ENCODE measurements around the gene HSD17B1. TPM values are rescaled to one million over a fixed set of nuclear protein-coding genes. Genes with fewer than 3 reads are reported as not detected.

The HSD17B1 gene
- total and polyA plus RNA-seq, 2 donors (not counting 3 experiments of a cell fraction or from before 2014, with no cell fraction given), result 0.22 to 1.0 TPM

GRCh38 chr17:42509409-42509808 lies 43.3 kb upstream of the HSD17B1 start:
- peaks cover 11% of the 10 kb centered on the region for H3K4me1 ChIP-seq (ENCODE audit: control insufficient read depth, extremely low read depth, insufficient read depth, low read length)
- FAIRE-seq, result no peak
- BruUV-seq (replicated peaks), result no TSS peak
- H4K20me1 ChIP-seq (replicated peaks; ENCODE audit: control insufficient read depth, extremely low read depth, insufficient read depth, low read length), result no peaks in the 10 kb centered on the region
- no peak overlapping the region for H2AFZ ChIP-seq (ENCODE audit: low read depth, low read length)
- TF ChIP-seq, protein P1, sequence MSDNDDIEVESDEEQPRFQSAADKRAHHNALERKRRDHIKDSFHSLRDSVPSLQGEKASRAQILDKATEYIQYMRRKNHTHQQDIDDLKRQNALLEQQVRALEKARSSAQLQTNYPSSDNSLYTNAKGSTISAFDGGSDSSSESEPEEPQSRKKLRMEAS (IDR thresholded peaks at IDR 0.05; ENCODE audit: insufficient read depth, insufficient read length), result no peak
- TF ChIP-seq FOS (IDR thresholded peaks at IDR 0.05; ENCODE audit: borderline replicate concordance, insufficient read depth, low read length) (no peak), CTCF (IDR thresholded peaks at IDR 0.05; ENCODE audit: extremely low read depth in 1 of 2, insufficient read depth in 1 of 2, low read depth in 1 of 2, low read length in 2 of 2) (no peak), JUN (IDR thresholded peaks at IDR 0.05; ENCODE audit: borderline replicate concordance, insufficient read depth, insufficient read length, low read depth) (no peak), EZH2 (IDR thresholded peaks at IDR 0.05; ENCODE audit: borderline replicate concordance, low read depth, low read length, severe bottlenecking) (no peak), POLR2AphosphoS5 (IDR thresholded peaks at IDR 0.05; ENCODE audit: insufficient read depth, low read depth, low read length) (no peak), POLR2A (IDR thresholded peaks at IDR 0.05; ENCODE audit: low read depth, low read length) (no peak), GATA2 (IDR thresholded peaks at IDR 0.05; ENCODE audit: insufficient read depth, insufficient read length, low read depth, low read length) (no peak), MYC (IDR thresholded peaks at IDR 0.05; ENCODE audit: low read depth, low read length) (no peak)
- ChIA-PET CTCF (interaction anchor here (0.8 to 2.9 kb wide), 4 partner anchors 11 to 103 kb away, joined by 3 to 14 read pairs (median 5); no protein-coding TSS in a partner anchor), POLR2A (interaction anchor here (0.9 kb wide), 1 partner anchor 86 kb away, joined by 5 read pairs; the partner anchor contains the start of gene CAVIN1)
- dilution Hi-C loops (cut with MboI; ENCODE audit: extremely low pct_ligation_motif_present, low sequenced_read_pairs), result loop anchor here (25.0 kb wide), 1 partner anchor 172 kb away; no protein-coding TSS in a partner anchor
- no peak overlapping the region for H3K4me3 ChIP-seq (replicated peaks in 1 of 3; ENCODE audit: insufficient read depth in 1 of 3, low read depth in 1 of 3, low read length in 3 of 3)
- H3K27me3 ChIP-seq (ENCODE audit: control insufficient read depth in 2 of 2, insufficient read depth in 2 of 2, low read length in 2 of 2), result no peaks in the 10 kb centered on the region
- H3K4me2 ChIP-seq (ENCODE audit: insufficient read depth, low read length), result no peak overlapping the region
- no peak for DNase-seq (ENCODE audit: low read depth, low spot score)
- H3K9me1 ChIP-seq (replicated peaks; ENCODE audit: control insufficient read depth, extremely low read depth, insufficient read depth, low read length), result no peaks in the 10 kb centered on the region
- intact Hi-C loops (cut with micrococcal nuclease), result no loop called here
- no peak overlapping the region for H3K9ac ChIP-seq (replicated peaks; ENCODE audit: extremely low read depth, insufficient read depth, low read length)
- no peaks in the 10 kb centered on the region for H3K79me2 ChIP-seq (ENCODE audit: control insufficient read depth, insufficient read depth, low read length)
- no peaks in the 10 kb centered on the region for H3K9me3 ChIP-seq (replicated peaks; ENCODE audit: control insufficient read depth, insufficient read depth, low read length)
- peaks cover 0 to 4% of the 10 kb centered on the region in 2 experiments for H3K36me3 ChIP-seq (ENCODE audit: control insufficient read depth in 2 of 2, extremely low read depth in 1 of 2, insufficient read depth in 2 of 2, low read length in 2 of 2)
- no peak overlapping the region for H3K27ac ChIP-seq (ENCODE audit: insufficient read depth, low read depth, low read length)
